COLO668 (cell line): ENCODE data around the gene MAMDC4.
"Not testable (repeated sequence)": the region's sequence is repeated elsewhere in the genome, so short reads cannot be mapped to it uniquely, and the experiment has no call there.

Experiments used
- DNase-seq: peaks from one replicate; lab custom pipeline; 2025; ENCODE audit not compliant: unreplicated experiment; lab: John Stamatoyannopoulos, UW

MAMDC4 gene

DNA sequence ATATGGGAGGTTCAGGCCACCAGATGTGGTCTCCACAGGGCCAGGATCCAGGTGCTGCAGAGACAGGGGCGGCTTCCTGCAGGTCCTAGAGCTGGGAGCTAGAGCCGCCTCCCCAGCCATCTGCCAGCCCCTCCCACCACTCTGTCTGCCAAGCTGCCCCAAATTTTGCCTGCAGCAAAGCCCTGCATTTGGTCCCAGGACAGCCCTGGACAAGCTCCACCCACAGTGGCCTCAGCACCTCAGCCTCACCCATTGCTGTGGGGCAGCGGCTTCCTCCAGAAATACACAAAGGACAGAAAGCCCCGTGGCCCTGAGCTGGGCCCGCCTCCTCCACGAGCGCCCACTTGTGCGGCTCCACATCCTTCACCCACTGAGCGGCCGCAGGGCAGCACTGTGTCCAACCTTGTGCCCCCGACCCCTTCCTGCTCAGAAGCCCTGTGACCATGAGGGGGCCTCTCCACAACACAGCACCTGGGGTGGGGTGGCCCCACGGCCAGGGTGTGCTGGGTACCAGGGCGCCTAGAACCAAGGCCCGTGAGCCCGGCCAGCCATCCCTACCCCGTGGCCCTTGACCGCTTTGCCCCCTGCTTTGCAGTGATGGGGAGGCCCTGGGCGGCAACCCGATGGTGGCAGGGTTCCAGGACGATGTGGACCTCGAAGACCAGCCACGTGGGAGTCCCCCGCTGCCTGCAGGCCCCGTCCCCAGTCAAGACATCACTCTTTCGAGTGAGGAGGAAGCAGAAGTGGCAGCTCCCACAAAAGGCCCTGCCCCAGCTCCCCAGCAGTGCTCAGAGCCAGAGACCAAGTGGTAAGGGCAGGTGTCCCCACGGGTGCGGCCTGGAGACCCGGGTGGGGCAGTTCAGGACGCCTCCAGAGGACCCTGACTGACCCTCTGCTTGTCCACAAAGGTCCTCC, 13.6 kb upstream of the MAMDC4 start:
- DNase-seq: no peak

DNA sequence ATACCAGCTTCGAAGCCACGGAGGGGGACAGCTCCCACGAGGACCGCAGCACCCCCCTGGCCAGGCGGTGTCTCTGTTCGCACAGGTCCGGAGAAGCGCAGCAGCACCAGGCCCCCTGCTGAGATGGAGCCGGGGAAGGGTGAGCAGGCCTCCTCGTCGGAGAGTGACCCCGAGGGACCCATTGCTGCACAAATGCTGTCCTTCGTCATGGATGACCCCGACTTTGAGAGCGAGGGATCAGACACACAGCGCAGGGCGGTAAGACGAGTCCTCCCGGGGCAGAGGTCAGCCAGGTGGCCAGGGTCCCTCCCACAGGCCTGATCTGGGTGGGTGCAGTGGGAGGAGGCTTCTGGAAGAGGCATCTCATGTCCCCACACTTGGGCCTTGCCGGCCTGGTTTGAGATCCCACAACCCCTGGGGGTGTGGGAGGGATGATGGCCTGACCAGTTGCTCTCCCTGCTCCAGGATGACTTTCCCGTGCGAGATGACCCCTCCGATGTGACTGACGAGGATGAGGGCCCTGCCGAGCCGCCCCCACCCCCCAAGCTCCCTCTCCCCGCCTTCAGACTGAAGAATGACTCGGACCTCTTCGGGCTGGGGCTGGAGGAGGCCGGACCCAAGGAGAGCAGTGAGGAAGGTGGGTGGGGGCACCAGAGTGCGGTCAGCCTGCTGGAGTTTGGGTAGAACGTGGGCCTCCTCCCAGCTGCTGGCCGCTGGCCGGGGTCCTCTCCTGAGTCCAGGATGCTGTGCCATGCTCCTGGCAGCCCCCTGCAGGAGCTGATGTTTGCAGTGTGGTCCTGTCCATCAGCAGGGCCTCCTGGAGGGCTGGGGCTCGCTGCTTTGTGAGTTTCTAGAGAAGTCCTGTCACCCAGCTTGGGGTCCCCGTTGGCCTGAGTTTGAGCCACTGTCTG, 12.7 kb upstream of the MAMDC4 start:
- DNase-seq: no peak

DNA sequence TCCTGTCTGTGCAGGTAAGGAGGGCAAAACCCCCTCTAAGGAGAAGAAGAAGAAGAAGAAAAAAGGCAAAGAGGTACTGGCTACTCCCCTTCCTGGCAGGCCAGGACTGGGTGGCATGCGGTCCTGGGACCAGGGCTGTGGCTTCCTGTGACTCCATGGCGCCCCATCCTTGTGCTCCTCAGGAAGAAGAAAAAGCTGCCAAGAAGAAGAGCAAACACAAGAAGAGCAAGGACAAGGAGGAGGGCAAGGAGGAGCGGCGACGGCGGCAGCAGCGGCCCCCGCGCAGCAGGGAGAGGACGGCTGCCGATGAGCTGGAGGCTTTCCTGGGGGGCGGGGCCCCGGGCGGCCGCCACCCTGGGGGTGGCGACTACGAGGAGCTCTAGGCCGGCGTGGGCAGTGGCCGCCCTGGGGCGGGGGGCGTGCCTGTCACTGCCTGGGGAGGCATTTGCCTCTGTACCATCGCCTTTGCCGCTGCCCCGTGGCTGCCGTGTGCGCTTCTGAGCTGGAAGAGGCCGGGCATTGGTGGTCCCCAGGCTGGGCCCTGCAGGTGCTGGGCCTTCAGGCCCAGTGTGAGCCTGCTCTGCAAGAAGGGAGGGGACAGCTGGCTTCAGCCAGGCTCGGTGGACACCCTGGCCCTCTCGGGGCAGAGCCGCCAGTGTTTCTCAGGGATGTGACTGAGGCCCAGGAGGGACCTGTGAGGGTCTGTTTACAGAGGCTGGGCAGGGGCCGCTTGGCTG, 11.8 kb upstream of the MAMDC4 start:
- DNase-seq: peak; percentile 68

DNA sequence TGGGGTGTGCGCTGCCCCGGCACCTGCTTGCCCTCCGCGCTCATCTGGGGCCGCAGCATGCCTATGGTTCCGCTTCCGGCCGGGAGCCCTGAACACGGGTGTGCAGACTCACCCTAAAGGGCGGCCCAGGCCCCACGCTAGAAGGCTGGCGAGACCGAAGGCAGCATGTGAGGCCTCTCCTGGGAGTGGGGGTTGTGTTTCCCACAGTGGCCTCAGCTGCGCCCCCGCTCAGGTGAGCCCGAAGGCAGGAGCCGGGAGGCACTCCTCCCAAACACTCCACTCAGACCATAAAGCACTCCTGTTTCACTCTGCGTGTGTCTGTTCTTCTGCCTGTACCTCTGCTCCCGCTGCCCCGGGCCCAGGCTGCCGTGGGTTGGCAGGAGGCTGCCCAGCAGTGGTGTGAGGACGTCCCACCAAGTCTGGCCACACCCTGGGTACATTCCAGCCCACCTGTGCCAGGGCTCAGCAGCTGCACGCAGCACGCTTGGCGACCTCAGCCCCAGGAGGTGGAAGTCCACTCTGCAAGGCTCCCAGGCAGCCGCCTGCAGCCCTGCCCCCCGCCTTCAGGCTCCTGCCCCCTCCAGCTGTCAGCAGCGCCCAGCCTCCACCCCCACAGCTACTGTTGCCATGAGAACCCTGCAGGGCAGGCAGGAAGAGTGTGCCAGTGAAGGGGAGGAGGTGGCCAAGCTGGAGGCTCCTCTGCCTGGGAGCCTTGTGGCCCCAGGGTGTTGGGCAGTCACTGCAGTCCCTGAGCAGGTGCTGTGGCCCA, 11.1 kb upstream of the MAMDC4 start:
- peak; percentile 94 for DNase-seq

DNA sequence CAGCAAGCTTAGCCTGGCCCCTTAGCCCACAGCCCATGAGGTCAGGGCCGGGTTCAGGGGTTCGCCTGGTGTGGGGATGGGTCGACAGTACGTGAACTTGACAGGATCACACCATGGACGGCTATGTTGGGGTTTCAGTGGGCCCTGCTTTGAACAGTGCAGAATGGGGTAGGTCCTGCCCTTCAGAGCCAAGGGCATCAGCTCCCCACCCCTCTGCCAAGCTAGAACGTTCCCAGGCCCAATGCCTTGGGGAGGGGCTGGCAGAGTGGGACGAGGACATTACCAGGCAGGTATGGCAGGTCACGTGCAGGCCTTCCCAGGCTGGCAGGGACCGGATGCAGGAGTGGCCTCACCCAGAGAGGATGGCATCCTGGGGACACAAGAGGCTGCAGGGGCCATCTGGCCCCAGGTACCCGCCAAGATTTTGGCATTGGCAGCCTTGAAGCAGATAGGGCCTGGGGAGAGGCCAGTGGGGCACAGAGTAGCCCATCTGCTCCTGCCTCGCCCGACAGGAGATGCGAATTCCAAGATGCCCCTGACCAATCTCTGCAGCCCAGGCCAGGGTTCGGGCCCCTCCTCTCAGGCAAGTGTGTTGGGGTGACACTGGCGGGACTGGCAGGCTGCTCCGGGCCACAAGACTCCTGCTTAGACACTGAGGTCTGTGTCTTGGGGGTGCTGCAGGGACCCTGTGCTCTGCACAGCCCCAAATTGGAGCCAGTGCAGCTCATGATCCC, 10.3 kb upstream of the MAMDC4 start:
- peak; percentile 77 for DNase-seq

DNA sequence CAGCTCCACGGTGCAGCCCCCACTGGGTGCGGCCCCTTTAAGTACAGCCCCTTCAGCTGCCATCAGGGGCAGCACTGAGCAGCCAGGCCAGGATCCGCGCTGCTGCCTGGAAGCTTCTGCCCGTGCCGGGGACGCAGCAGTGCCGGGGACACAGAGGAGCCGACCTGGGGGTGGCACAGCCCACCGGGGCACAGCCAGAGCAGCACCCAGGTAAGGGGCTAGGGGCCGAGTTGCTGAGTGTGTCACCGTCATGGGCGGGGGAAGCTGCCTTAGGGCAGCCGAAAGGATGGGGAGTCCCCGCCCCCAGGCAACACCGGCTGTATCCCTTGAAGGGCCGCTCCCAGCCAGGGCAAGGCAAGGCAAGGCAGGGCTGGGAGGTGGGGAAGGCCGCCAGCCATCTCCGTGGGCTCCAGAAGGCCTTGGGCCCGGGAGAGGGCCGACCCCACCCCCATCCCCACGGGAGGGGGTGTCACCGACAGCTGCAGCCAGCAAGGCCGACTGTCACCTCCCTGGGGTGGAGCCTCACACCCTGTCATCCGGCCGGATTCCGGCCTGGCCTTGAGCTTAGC, 9.7 kb upstream of the MAMDC4 start, which contains the start of gene AJM1:
TSS of gene AJM1 (plus strand) at position 99 of the 569 bp plus-strand sequence. CDS start 1,937 bp downstream, outside the sequence.
- peak; percentile 82 for DNase-seq

DNA sequence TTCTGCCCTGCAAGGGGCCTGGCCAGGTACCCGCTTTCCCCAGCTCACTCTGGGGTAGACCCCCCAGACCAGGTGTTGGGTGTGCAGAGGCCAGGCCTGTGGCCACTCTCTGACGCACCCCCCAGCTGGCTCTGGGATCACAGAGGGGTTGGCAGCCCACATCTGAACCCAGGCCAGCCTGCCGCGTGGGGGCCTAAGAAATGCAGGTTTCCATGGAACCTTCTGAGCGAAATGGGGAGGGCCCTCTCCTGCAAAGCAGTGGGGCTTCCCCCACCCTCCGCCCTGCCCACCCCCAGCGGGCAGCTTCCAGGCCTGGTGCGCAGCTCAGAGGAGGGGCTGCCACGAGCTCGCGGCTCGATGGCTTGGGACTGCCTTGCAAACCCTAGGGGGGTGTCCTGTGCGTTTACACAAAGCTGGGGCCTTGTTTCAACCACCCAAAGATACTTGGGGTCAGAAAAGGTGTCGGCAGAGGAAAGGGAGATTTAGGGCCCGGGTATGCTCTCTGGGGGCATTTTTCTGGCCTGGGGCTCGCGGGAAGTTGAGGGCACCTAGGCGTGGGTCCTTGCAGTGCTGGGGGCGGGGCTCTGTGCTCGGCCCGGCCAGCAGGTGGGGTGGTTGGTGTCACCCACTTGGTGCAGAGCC, 8.9 kb upstream of the MAMDC4 start:
- DNase-seq: not testable (repeated sequence)

DNA sequence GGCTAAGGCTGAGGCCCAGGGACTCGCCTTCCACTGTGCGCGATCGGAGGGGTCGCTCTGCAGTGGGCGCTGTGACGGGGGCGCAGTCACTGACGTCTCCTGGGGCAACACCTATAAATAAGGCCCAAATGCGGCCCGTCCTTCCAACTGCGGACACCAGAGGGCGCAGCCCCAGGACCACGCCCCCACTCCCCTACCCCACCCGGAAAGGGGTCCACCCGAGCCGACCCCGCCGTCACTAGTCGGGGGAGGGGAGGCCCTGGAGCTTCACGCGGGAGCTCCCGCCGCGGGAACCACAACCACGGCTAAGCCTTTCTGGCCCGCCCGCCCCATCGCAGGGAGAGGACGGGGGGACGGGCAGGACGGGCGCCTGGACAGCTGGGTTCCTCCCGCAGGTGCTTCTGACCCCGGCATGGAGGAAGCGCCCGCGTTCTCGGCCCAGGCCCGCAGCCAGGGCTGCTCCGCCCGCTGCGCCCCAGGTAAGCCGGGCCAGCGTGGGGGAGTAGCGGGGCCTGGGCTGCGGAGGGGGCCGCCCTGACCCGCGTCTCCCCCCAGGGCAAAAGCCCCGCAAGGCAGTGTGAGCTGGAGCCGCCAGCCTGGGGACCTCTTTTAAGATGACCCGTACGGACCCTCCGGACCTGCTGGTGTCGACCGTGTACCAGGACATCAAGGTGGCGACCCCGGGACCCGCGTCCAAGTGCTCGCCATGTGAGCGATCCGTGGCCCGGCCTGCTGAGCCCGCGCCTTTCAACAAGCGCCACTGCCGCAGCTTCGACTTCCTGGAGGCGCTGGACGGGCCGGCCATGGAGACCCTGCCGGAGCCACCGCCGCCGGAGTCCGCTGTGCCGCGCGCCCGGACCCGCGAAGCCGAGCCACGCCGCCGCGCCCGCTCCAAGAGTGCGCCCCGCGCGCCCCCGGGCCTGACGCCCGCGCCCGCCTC, 8.1 kb upstream of the MAMDC4 start:
- DNase-seq: peak; percentile 33

DNA sequence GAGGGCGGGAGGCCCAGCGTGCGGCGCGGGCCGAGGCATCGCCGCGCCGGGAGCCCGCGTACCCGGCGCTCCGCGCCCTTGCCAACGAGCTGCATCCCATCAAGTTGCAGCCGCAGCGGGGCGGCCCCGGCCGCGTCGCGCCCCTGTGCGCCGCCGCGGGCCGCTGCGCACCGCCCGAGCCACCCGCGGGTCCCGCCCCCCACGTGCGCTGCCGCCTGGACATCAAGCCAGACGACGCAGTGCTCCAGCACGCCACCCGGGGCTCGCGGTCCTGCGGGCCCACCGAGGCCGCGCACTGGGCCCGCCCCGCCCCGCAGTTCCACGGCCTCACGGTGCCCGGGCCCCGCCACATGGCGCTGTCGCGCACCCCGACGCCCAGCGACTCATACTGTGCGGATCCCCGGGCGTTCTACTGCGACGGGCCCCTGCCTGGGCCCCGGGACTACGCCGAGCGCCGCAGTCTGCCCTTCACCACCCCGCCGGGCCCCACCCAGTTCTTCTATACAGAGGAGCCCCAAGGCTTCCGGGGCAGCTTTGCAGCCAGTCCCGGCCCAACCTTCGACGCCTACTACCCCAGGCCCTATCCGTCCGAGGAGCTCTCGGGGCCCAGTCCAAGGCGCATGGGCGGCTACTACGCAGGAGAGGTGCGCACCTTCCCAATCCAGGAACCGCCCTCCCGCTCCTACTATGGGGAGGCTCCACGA, 7.2 kb upstream of the MAMDC4 start:
- DNase-seq: no peak

DNA sequence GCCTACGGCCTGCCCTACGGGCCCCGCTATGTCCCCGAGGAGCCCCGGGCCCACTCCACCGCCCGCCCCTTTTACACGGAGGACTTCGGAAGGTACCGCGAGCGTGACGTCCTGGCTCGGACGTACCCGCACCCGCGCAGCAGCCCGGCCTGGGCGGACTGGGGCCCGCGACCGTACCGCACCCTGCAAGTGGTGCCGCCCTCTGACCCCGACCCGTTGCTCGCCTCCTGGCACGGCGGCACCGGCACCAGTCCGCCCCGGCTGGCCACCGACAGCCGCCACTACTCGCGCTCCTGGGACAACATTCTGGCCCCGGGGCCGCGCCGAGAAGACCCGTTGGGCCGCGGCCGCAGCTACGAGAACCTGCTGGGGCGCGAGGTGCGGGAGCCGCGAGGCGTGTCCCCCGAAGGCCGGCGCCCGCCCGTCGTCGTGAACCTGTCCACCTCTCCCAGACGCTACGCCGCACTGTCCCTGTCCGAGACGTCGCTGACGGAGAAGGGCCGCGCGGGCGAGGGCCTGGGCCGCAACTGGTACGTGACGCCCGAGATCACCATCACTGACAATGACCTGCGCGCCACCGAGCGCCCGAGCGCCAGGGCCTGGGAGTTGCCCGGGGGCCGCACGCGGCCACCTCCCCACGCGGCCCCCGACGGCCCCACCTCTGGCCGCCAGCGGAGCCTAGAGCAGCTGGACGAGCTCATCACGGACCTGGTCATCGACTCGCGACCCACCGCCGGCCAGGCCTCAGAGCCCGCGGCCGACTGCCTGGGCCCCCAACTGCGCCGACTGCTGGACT, 6.5 kb upstream of the MAMDC4 start:
- no peak for DNase-seq

DNA sequence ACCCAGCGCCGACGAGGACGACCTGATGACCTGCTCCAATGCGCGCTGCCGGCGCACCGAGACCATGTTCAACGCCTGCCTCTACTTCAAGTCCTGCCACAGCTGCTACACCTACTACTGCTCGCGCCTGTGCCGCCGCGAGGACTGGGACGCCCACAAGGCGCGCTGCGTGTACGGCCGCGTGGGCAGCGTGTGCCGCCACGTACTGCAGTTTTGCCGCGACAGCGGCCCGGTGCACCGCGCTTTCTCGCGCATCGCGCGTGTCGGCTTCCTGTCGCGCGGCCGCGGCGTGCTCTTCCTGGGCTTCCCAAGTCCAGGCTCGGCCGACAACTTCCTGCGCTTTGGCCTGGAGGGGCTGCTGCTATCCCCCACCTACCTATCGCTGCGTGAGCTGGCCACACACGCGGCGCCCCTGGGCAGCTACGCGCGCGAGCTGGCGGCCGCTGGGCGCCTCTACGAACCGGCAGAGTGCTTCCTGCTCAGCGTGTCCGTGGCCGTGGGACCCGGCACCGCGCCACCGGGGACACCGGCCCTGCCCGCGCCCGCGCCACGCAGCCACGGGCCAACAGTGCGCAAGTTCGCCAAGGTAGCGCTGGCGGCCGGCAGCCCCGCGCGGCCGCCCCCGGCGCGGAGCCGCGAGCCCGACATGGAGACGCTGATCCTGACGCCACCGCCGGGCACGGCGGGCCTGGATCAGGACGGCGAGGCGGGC, 5.6 kb upstream of the MAMDC4 start:
- no peak for DNase-seq

DNA sequence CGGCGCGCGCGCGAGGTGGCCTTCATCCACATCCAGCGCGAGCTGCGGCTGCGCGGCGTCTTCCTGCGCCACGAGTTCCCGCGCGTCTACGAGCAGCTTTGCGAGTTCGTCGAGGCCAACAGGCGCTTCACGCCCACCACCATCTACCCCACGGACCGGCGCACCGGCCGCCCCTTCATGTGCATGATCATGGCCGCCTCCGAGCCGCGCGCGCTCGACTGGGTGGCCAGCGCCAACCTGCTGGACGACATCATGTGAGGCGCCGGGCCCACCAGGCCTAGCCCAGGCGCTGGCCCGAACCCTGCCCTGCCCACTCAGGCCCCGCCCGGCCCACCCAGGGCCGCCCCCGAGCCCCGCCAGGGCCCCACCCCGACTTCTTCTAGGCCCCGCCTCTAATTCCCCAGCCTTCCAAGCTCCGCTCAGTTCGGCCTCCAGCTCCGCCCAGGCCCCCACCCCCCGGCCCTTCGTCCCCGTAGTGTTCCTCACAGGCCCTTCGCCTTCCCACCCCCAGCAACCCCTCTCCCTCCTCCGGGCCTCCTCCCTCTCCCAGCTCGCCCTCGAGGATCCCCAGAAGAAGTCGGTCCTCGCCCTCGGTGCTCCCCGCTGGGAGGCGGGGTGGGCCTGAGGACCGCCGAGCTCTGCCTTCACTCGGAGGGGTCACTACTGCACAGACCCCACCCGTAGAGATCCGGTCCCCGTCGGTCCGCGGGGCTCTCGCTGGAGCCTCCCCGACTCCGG, 4.9 kb upstream of the MAMDC4 start:
- peak; percentile 32 for DNase-seq

DNA sequence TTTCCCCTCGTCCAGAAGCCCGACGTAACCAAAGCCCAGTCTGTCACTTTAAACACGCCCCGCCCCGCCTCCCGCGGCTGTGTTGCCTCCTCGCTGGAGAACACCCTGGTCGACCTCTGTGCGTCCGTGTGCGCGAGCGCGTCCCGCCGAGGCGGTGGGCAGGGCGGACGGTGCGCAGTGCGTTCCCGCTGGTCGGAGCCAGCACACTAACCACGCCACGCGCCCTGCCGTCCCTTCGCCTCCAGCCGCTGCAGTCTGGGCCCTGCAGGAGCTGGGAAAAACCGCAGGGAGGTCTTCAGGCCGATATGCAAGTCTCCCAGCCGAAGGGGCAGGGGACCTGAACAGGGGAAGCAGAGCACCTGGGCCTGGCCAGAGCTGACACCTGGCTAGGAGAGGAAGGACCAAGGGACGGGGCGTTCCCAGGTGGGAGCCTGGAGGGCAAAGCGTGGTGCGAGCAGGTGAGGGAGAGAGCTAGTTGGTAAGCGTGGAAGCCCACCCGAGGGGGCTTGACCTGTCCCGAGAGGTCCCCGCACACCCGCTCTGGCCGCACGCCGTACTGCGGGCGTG, 4.2 kb upstream of the MAMDC4 start:
- peak; percentile 93 for DNase-seq

DNA sequence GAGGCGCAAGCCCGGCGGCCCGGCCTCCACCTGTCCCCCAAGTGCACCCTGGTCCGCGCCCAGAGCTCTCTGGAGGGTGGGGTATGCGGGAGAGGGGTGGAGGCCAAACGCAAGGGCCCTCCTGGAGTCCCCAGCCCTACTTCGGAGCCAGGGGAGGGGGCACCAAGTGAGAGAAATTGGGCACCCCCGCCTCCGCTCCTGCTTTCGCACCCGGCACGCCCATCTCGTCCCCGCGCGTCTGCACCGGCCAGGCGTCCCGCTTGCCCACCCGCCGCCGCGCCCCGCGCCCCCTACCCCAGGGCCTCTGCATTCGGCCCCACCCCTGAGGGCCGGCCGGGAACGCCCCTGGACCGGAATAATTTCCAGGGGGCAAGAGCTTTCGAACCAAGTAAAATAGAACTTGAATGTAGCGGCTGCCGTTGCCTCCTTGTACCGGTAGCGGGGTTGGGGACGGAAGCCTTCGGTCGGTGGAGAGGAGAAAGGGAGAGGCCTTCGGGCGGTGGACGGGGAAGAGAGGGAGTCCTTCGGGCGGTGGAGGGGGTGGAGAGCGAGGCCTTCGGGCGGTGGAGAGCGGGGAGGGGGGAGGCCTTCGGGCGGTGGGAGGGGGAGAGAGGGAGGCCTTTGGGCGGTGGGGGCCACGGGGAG, 3.6 kb upstream of the MAMDC4 start:
- peak; percentile 76 for DNase-seq
